A549 (cell line): ENCODE data around the gene SLCO1A2. TPM values are rescaled to one million over a fixed set of nuclear protein-coding genes. Genes with fewer than 3 reads are reported as not detected.

Source experiments
- ATAC-seq, 2 experiments: fragments of 200-7000 bp in 1 of 2; fragments of >200 bp in 1 of 2; cut with Nextera tagmentation in 1 of 2; cut with Tn5 transposase in 1 of 2; 3 replicates each; pipeline versions ENCODE4 v1.8.0 to v1.9.1; 2018 to 2020; ENCODE audit warnings: mild to moderate bottlenecking in 1 of 2, moderate library complexity in 1 of 2
- CTCF ChIA-PET: fragments of 300-600 bp; sonication (Branson Sonifier 250); formaldehyde crosslinking; extraction: SDS; loops from one replicate; lab custom pipeline; 2021; ENCODE audit warnings: antibody characterized with exemption, inconsistent platforms; lab: Yijun Ruan, JAX
- POLR2A ChIA-PET: fragments of 350-600 bp; formaldehyde crosslinking; extraction: SDS; loops from one replicate; lab custom pipeline; 2021; ENCODE audit warnings: antibody characterized with exemption, inconsistent platforms; lab: Yijun Ruan, JAX
- DNase-seq, 2 experiments: peaks; one replicate each; pipeline versions ENCODE4 v3.0.0 to v3.0.0-alpha.2; 2011 to 2016; ENCODE audit warnings: low read depth in 1 of 2, low spot score in 1 of 2
- FAIRE-seq: peaks from 2 replicates; lab custom pipeline; 2011; peaks lifted over from hg19 to GRCh38; lab: Jason Lieb, UNC
- H3K27ac ChIP-seq, 2 experiments: fragments of >200 bp; sonication (Bioruptor Twin); formaldehyde crosslinking; 3 replicates each; pipeline ENCODE4 v1.5.1; 2016 to 2017
- H3K4me1 ChIP-seq: fragments of >200 bp; sonication (Bioruptor Twin); formaldehyde crosslinking; 3 replicates; pipeline ENCODE4 v1.6.1; 2016
- H3K4me2 ChIP-seq: fragments of >200 bp; sonication (Bioruptor Twin); formaldehyde crosslinking; 3 replicates; pipeline ENCODE4 v1.6.1; 2016
- H3K4me3 ChIP-seq: fragments of >200 bp; sonication (Bioruptor Twin); formaldehyde crosslinking; 3 replicates; pipeline ENCODE4 v1.5.1; 2016
- H3K9me3 ChIP-seq: fragments of >200 bp; sonication (Bioruptor Twin); formaldehyde crosslinking; 3 replicates; pipeline ENCODE4 v1.6.1; 2016
- BCL3 ChIP-seq: fragments of >200 bp; sonication (Bioruptor Twin); formaldehyde crosslinking; IDR thresholded peaks from 3 replicates; pipeline ENCODE4 v1.6.1; 2016
- CBX8 ChIP-seq: fragments of 200-600 bp; sonication (generic); IDR thresholded peaks from 2 replicates; pipeline ENCODE4 v1.6.1; 2016
- CHD4 ChIP-seq: fragments of 200-600 bp; sonication (generic); IDR thresholded peaks from 2 replicates; pipeline ENCODE4 v1.6.1; 2016; ENCODE audit warnings: antibody characterized with exemption, mild to moderate bottlenecking, borderline replicate concordance
- E2F6 ChIP-seq: IDR thresholded peaks from 2 replicates; pipeline ENCODE4 v1.6.1; 2012; ENCODE audit warnings: low read depth, borderline replicate concordance
- ELK1 ChIP-seq: fragments of 150-350 bp; IDR thresholded peaks from 2 replicates; pipeline ENCODE4 v1.6.1; 2014; ENCODE audit warnings: low read depth, mild to moderate bottlenecking, low read length
- FOSL2 ChIP-seq, 2 experiments: fragments of 450-650 bp in 1 of 2; fragments of >200 bp in 1 of 2; sonication (Bioruptor Twin) in 1 of 2; formaldehyde crosslinking; IDR thresholded peaks; 2 replicates each; pipeline versions ENCODE4 v1.5.0 to v1.6.1; 2016 to 2020; ENCODE audit warnings: mild to moderate bottlenecking in 1 of 2, moderate library complexity in 1 of 2
- HES2 ChIP-seq: fragments of >200 bp; sonication (Bioruptor Twin); formaldehyde crosslinking; IDR thresholded peaks from 2 replicates; pipeline ENCODE4 v1.6.1; 2016
- HMGXB4 ChIP-seq: fragments of 250-450 bp; sonication (Bioruptor Pico); IDR thresholded peaks from 2 replicates; pipeline ENCODE4 v1.5.0; 2021; ENCODE audit warnings: mild to moderate bottlenecking, moderate library complexity, borderline replicate concordance
- HOXB13 ChIP-seq: fragments of 250-450 bp; sonication (Bioruptor Pico); IDR thresholded peaks from 2 replicates; pipeline ENCODE4 v1.5.0; 2020; ENCODE audit warnings: low read depth, mild to moderate bottlenecking, moderate library complexity
- JUN ChIP-seq, 2 experiments: fragments of >200 bp; sonication (Bioruptor Twin); formaldehyde crosslinking; IDR thresholded peaks; 2 replicates in 1 of 2; 3 replicates in 1 of 2; pipeline ENCODE4 v1.6.1; 2016 to 2017
- MAZ ChIP-seq: fragments of 150-350 bp; IDR thresholded peaks from 2 replicates; pipeline ENCODE4 v1.6.1; 2014; ENCODE audit warnings: antibody characterized with exemption, low read depth, low read length, borderline replicate concordance
- PBX3 ChIP-seq: IDR thresholded peaks from 2 replicates; pipeline ENCODE4 v1.6.1; 2012
- USF2 ChIP-seq: fragments of 450-650 bp; IDR thresholded peaks from 2 replicates; pipeline ENCODE4 v1.6.1; 2014; ENCODE audit warnings: antibody characterized with exemption
- polyA plus RNA-seq, 4 experiments: library from polyadenylated mRNA; depleted of rRNA in 3 of 4; stranded (reverse); fragments of >200 nt; fragmentation: RNase III in 1 of 4; extraction: RNeasy Plus Mini Kit Qiagen cat#74134 plus additional on column Dnase treatment in 1 of 4; gene quantifications; 2 replicates in 3 of 4; 3 replicates in 1 of 4; pipeline ENCODE4 v1.2.3, GENCODE V29; 2011 to 2017

Gene SLCO1A2
- polyA plus RNA-seq, 2 of the 4 experiments (the other 2 are of a cell fraction) = 0.08 to 0.31 TPM

- CTCF ChIA-PET = interaction anchor here (0.8 kb wide), 1 partner anchor 19 kb away, joined by 3 read pairs; no protein-coding TSS in a partner anchor
Measured at GRCh38 chr12:21337453-21337852, 2.7 kb upstream of the SLCO1A2 start.

More at GRCh38 chr12:21337453-21337852, 2.7 kb upstream of the SLCO1A2 start:
- no peak overlapping the region for H3K27ac ChIP-seq
- no peak for DNase-seq
- no peak overlapping the region for H3K4me2 ChIP-seq
- no peak for FAIRE-seq
- TF ChIP-seq USF2 (no peak), CBX8 (no peak), E2F6 (no peak), MAZ (no peak), FOSL2 (IDR thresholded peaks at IDR 0.05) (no peak), FOSL2 (CRISPR knock-in tag; IDR thresholded peaks at IDR 0.05) (no peak), PBX3 (no peak), JUN (IDR thresholded peaks at IDR 0.05) (no peak), HES2 (no peak), HMGXB4 (no peak), CHD4 (no peak), ELK1 (no peak), BCL3 (no peak), HOXB13 (CRISPR knock-in tag) (no peak)
- TF ChIP-seq, all 56 proteins: peak for 0
- no peak overlapping the region for H3K4me3 ChIP-seq
- no peaks in the 10 kb centered on the region; the same call in 2 of the 3 replicates for H3K9me3 ChIP-seq
- H3K4me1 ChIP-seq = peaks cover 12% of the 10 kb centered on the region; the same call in 2 of the 3 replicates
- no peak for ATAC-seq
- POLR2A ChIA-PET = no interaction called here
